ENCODE results near the gene SIRT5.

The SIRT5 gene

GRCh38 chr6:13629459-13630116, 55.2 kb downstream of the SIRT5 start:
- no peak overlapping the region for H2BK15ac ChIP-seq (ENCODE audit: low read depth, poor library complexity, severe bottlenecking)
- 67% methylated on average over 1 of the region's 4 CpGs for WGBS
- H3K79me1 ChIP-seq (replicated peaks; ENCODE audit: low read length, poor library complexity, severe bottlenecking), result peaks cover 5% of the 10 kb centered on the region

DNA sequence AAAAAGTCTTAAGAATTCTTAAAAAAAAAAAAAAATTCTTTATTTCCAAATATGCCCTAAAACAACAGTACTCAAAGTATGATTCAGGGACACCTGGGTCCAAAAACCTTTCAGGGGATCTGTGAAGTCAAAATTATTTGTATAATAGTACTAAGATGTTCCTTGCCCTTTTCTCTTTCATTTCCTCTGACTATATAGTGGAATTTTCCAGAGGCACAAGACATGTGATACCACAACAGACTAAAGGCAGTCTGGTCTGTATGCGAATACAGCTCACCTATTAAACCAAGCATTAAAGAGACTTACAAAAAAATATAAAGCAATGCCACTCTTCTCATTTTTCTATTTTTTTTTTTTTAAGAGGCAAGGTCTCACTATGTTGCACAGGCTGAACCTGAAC, 56.1 kb downstream of the SIRT5 start:
- H2AFZ ChIP-seq (ENCODE audit: low read depth, low read length), result no peak overlapping the region
- H3K9ac ChIP-seq (ENCODE audit: low read length), result no peak overlapping the region
- H3K27me3 ChIP-seq (ENCODE audit: control insufficient read depth in 1 of 2, insufficient read depth in 1 of 2, low read length in 2 of 2), result no peaks in the 10 kb centered on the region
- no peak overlapping the region for H2AK5ac ChIP-seq (ENCODE audit: low read length, severe bottlenecking)
- H3K79me1 ChIP-seq (replicated peaks; ENCODE audit: low read length, poor library complexity, severe bottlenecking), result peaks cover 4% of the 10 kb centered on the region
- WGBS, result 100% methylated on average over 1 of the region's 1 CpG
- peaks cover 4 to 91% of the 10 kb centered on the region in 2 experiments for H3K36me3 ChIP-seq (ENCODE audit: control insufficient read depth in 1 of 2, insufficient read depth in 2 of 2, low read depth in 1 of 2, low read length in 2 of 2)
- no peak overlapping the region for H2BK120ac ChIP-seq (ENCODE audit: low read depth, low read length)
- H4K91ac ChIP-seq (ENCODE audit: low read length), result no peak overlapping the region
- H3K27ac ChIP-seq (ENCODE audit: low read length, poor library complexity, severe bottlenecking), result no peak overlapping the region
- no peak overlapping the region for H3K23ac ChIP-seq (ENCODE audit: low read length in 2 of 2)
- H2BK5ac ChIP-seq (ENCODE audit: low read depth, low read length, poor library complexity, severe bottlenecking), result no peak overlapping the region
- no peaks in the 10 kb centered on the region for H3K9me3 ChIP-seq (ENCODE audit: control insufficient read depth, low read length)
- no peak overlapping the region for H3K4ac ChIP-seq (ENCODE audit: low read depth in 1 of 2, low read length in 2 of 2)
- no peak overlapping the region for H3K4me2 ChIP-seq (ENCODE audit: low read length, poor library complexity, severe bottlenecking)
- no peak overlapping the region for H3K18ac ChIP-seq (ENCODE audit: low read depth in 1 of 2, low read length in 2 of 2)
- DNase-seq, result no peak
- no peak overlapping the region for H3K14ac ChIP-seq (ENCODE audit: low read length in 2 of 2)
- no peak overlapping the region for H4K8ac ChIP-seq (ENCODE audit: low read length)
- no peak overlapping the region for H2BK12ac ChIP-seq (ENCODE audit: low read length in 2 of 2)
- H2BK15ac ChIP-seq (ENCODE audit: low read depth, poor library complexity, severe bottlenecking), result no peak overlapping the region
- H3K4me3 ChIP-seq (ENCODE audit: insufficient read depth in 1 of 2, low read depth in 1 of 2, low read length in 2 of 2), result no peak overlapping the region
- no peaks in the 10 kb centered on the region for H3K4me1 ChIP-seq (ENCODE audit: control insufficient read depth, insufficient read depth, low read depth, low read length)

More at GRCh38 chr6:13629459-13630116, 55.2 kb downstream of the SIRT5 start:
- Histone ChIP-seq H3K36me3 (ENCODE audit: control insufficient read depth in 1 of 2, insufficient read depth in 2 of 2, low read depth in 1 of 2, low read length in 2 of 2) (peaks cover 4 to 92% of the 10 kb centered on the region in 2 experiments), H3K9ac (ENCODE audit: low read length) (no peak overlapping the region), H2BK12ac (ENCODE audit: low read length in 2 of 2) (no peak overlapping the region), H3K9me3 (ENCODE audit: control insufficient read depth, low read length) (no peaks in the 10 kb centered on the region), H2BK120ac (ENCODE audit: low read depth, low read length) (no peak overlapping the region), H3K18ac (ENCODE audit: low read depth in 1 of 2, low read length in 2 of 2) (no peak overlapping the region), H3K14ac (ENCODE audit: low read length in 2 of 2) (no peak overlapping the region), H3K4me1 (ENCODE audit: control insufficient read depth, insufficient read depth, low read depth, low read length) (no peaks in the 10 kb centered on the region), H3K4me3 (ENCODE audit: insufficient read depth in 1 of 2, low read depth in 1 of 2, low read length in 2 of 2) (no peak overlapping the region), H4K91ac (ENCODE audit: low read length) (no peak overlapping the region), H2BK5ac (ENCODE audit: low read depth, low read length, poor library complexity, severe bottlenecking) (no peak overlapping the region), H2AK5ac (ENCODE audit: low read length, severe bottlenecking) (no peak overlapping the region), H4K8ac (ENCODE audit: low read length) (no peak overlapping the region), H3K4ac (ENCODE audit: low read depth in 1 of 2, low read length in 2 of 2) (no peak overlapping the region), H3K4me2 (ENCODE audit: low read length, poor library complexity, severe bottlenecking) (no peak overlapping the region), H3K27me3 (ENCODE audit: control insufficient read depth in 1 of 2, insufficient read depth in 1 of 2, low read length in 2 of 2) (no peaks in the 10 kb centered on the region), H2AFZ (ENCODE audit: low read depth, low read length) (no peak overlapping the region), H3K27ac (ENCODE audit: low read length, poor library complexity, severe bottlenecking) (no peak overlapping the region), H3K23ac (ENCODE audit: low read length in 2 of 2) (no peak overlapping the region)
- no peak for DNase-seq

GRCh38 chr6:13633343-13633742, 58.9 kb downstream of the SIRT5 start:
- no peak for DNase-seq
- no peak overlapping the region for H4K91ac ChIP-seq (ENCODE audit: low read length)

GRCh38 chr6:13635948-13636658, 61.7 kb downstream of the SIRT5 start:
- peaks cover 9% of the 10 kb centered on the region for H3K79me1 ChIP-seq (replicated peaks; ENCODE audit: low read length, poor library complexity, severe bottlenecking)
- H4K91ac ChIP-seq (ENCODE audit: low read length), result no peak overlapping the region
- H3K4me2 ChIP-seq (ENCODE audit: low read length, poor library complexity, severe bottlenecking), result no peak overlapping the region
- no peak overlapping the region for H2BK12ac ChIP-seq (ENCODE audit: low read length in 2 of 2)
- no peak overlapping the region for H2BK120ac ChIP-seq (ENCODE audit: low read depth, low read length)
- WGBS, result 90% methylated on average over 2 of the region's 4 CpGs
- DNase-seq, result no peak
- no peak overlapping the region for H2BK15ac ChIP-seq (ENCODE audit: low read depth, poor library complexity, severe bottlenecking)
- no peaks in the 10 kb centered on the region for H3K4me1 ChIP-seq (ENCODE audit: control insufficient read depth, insufficient read depth, low read depth, low read length)
- no peak overlapping the region for H3K4me3 ChIP-seq (ENCODE audit: insufficient read depth in 1 of 2, low read depth in 1 of 2, low read length in 2 of 2)
- no peak overlapping the region for H3K4ac ChIP-seq (ENCODE audit: low read depth in 1 of 2, low read length in 2 of 2)
- no peaks in the 10 kb centered on the region for H3K9me3 ChIP-seq (ENCODE audit: control insufficient read depth, low read length)
- no peak overlapping the region for H3K14ac ChIP-seq (ENCODE audit: low read length in 2 of 2)
- no peak overlapping the region for H3K9ac ChIP-seq (ENCODE audit: low read length)
- no peak overlapping the region for H3K23ac ChIP-seq (ENCODE audit: low read length in 2 of 2)
- H2AFZ ChIP-seq (ENCODE audit: low read depth, low read length), result no peak overlapping the region
- no peaks in the 10 kb centered on the region for H3K27me3 ChIP-seq (ENCODE audit: control insufficient read depth in 1 of 2, insufficient read depth in 1 of 2, low read length in 2 of 2)
- no peak overlapping the region for H2BK5ac ChIP-seq (ENCODE audit: low read depth, low read length, poor library complexity, severe bottlenecking)
- no peak overlapping the region for H3K18ac ChIP-seq (ENCODE audit: low read depth in 1 of 2, low read length in 2 of 2)
- peaks cover 5 to 91% of the 10 kb centered on the region in 2 experiments for H3K36me3 ChIP-seq (ENCODE audit: control insufficient read depth in 1 of 2, insufficient read depth in 2 of 2, low read depth in 1 of 2, low read length in 2 of 2)
- no peak overlapping the region for H3K27ac ChIP-seq (ENCODE audit: low read length, poor library complexity, severe bottlenecking)
- no peak overlapping the region for H2AK5ac ChIP-seq (ENCODE audit: low read length, severe bottlenecking)
- H4K8ac ChIP-seq (ENCODE audit: low read length), result no peak overlapping the region

More at GRCh38 chr6:13633343-13633742, 58.9 kb downstream of the SIRT5 start:
- Histone ChIP-seq H3K14ac (ENCODE audit: low read length in 2 of 2) (no peak overlapping the region), H2AFZ (ENCODE audit: low read depth, low read length) (no peak overlapping the region), H2AK5ac (ENCODE audit: low read length, severe bottlenecking) (no peak overlapping the region), H3K27ac (ENCODE audit: low read length, poor library complexity, severe bottlenecking) (no peak overlapping the region), H3K4me2 (ENCODE audit: low read length, poor library complexity, severe bottlenecking) (no peak overlapping the region), H3K4me1 (ENCODE audit: control insufficient read depth, insufficient read depth, low read depth, low read length) (no peaks in the 10 kb centered on the region), H2BK15ac (ENCODE audit: low read depth, poor library complexity, severe bottlenecking) (no peak overlapping the region), H2BK120ac (ENCODE audit: low read depth, low read length) (no peak overlapping the region), H3K9me3 (ENCODE audit: control insufficient read depth, low read length) (no peaks in the 10 kb centered on the region), H3K4me3 (ENCODE audit: insufficient read depth in 1 of 2, low read depth in 1 of 2, low read length in 2 of 2) (no peak overlapping the region), H3K36me3 (ENCODE audit: control insufficient read depth in 1 of 2, insufficient read depth in 2 of 2, low read depth in 1 of 2, low read length in 2 of 2) (peaks cover under 1 to 92% of the 10 kb centered on the region in 2 experiments), H2BK12ac (ENCODE audit: low read length in 2 of 2) (no peak overlapping the region), H3K4ac (ENCODE audit: low read depth in 1 of 2, low read length in 2 of 2) (no peak overlapping the region), H2BK5ac (ENCODE audit: low read depth, low read length, poor library complexity, severe bottlenecking) (no peak overlapping the region), H4K8ac (ENCODE audit: low read length) (no peak overlapping the region), H3K79me1 (replicated peaks; ENCODE audit: low read length, poor library complexity, severe bottlenecking) (peaks cover 3% of the 10 kb centered on the region), H3K9ac (ENCODE audit: low read length) (no peak overlapping the region), H3K27me3 (ENCODE audit: control insufficient read depth in 1 of 2, insufficient read depth in 1 of 2, low read length in 2 of 2) (no peaks in the 10 kb centered on the region), H3K23ac (ENCODE audit: low read length in 2 of 2) (no peak overlapping the region), H3K18ac (ENCODE audit: low read depth in 1 of 2, low read length in 2 of 2) (no peak overlapping the region)
- WGBS, result 100% methylated on average over 1 of the region's 2 CpGs
